DOHH2 (cell line): ENCODE data around the gene MAPK11.

Experiments
- H3F3A ChIP-seq: fragments of 200-600 bp; sonication (generic), shearing (Covaris generic); 2 replicates; pipeline ENCODE4 v1.6.0; 2016; ENCODE audit warnings: antibody characterized with exemption, mild to moderate bottlenecking; ENCODE audit not compliant: control insufficient read depth, insufficient read depth
- H3K27ac ChIP-seq: fragments of 200-600 bp; sonication (generic); 2 replicates; pipeline ENCODE4 v1.5.1; 2014; ENCODE audit warnings: low read depth, mild to moderate bottlenecking, low read length, moderate library complexity
- H3K27me3 ChIP-seq: fragments of 200-600 bp; sonication (generic); 2 replicates; pipeline ENCODE4 v1.6.1; 2014; ENCODE audit warnings: mild to moderate bottlenecking, low read length, mixed read lengths; ENCODE audit not compliant: control insufficient read depth
- H3K36me3 ChIP-seq: fragments of 200-600 bp; sonication (generic); 2 replicates; pipeline ENCODE4 v1.6.1; 2014; ENCODE audit warnings: mild to moderate bottlenecking, low read length, moderate library complexity, mixed read lengths; ENCODE audit not compliant: control insufficient read depth
- H3K4me1 ChIP-seq: fragments of 200-600 bp; sonication (generic); 2 replicates; pipeline ENCODE4 v1.6.1; 2014; ENCODE audit warnings: mild to moderate bottlenecking, low read length, mixed read lengths; ENCODE audit not compliant: control insufficient read depth
- H3K4me2 ChIP-seq: fragments of 200-600 bp; sonication (generic); 2 replicates; pipeline ENCODE4 v1.6.0; 2014; ENCODE audit warnings: mild to moderate bottlenecking, low read length, moderate library complexity
- H3K4me3 ChIP-seq: fragments of 200-600 bp; sonication (generic); 2 replicates; pipeline ENCODE4 v1.5.1; 2014; ENCODE audit warnings: mild to moderate bottlenecking, low read length, mixed read lengths
- H3K79me2 ChIP-seq: fragments of 200-600 bp; sonication (generic); 2 replicates; pipeline ENCODE4 v1.6.1; 2014; ENCODE audit warnings: mild to moderate bottlenecking, low read length, mixed read lengths; ENCODE audit not compliant: control insufficient read depth
- H3K9me2 ChIP-seq: fragments of 200-600 bp; sonication (generic); replicated peaks from 2 replicates; pipeline ENCODE4 v1.6.1; 2014; ENCODE audit warnings: mild to moderate bottlenecking, low read length, mixed read lengths; ENCODE audit not compliant: control insufficient read depth
- H3K9me3 ChIP-seq: fragments of 200-600 bp; sonication (generic); 2 replicates; pipeline ENCODE4 v1.6.1; 2014; ENCODE audit warnings: antibody characterized with exemption, low read length, mixed read lengths; ENCODE audit not compliant: control insufficient read depth, insufficient read depth
- H4K20me1 ChIP-seq: fragments of 200-600 bp; sonication (generic); 2 replicates; pipeline ENCODE4 v1.6.0; 2014; ENCODE audit warnings: low read depth, mild to moderate bottlenecking, antibody characterized with exemption, low read length, moderate library complexity; ENCODE audit not compliant: control insufficient read depth, insufficient read depth
- CTCF ChIP-seq: fragments of 200-600 bp; sonication (generic); IDR thresholded peaks from one replicate; pipeline ENCODE4 v1.5.1; 2014; ENCODE audit warnings: antibody characterized with exemption, mild to moderate bottlenecking, low read depth, low read length; ENCODE audit not compliant: poor library complexity, severe bottlenecking
- EZH2phosphoT487 ChIP-seq: fragments of 200-600 bp; sonication (generic); IDR thresholded peaks from 2 replicates; pipeline ENCODE4 v1.6.1; 2017; ENCODE audit warnings: borderline replicate concordance, mild to moderate bottlenecking, antibody characterized with exemption, low read length, moderate library complexity, mixed read lengths

The MAPK11 gene

GRCh38 chr22:50318356-50318697, 48.1 kb upstream of the MAPK11 start:
- Histone ChIP-seq H4K20me1 (no peaks in the 10 kb centered on the region), H3K4me1 (peaks cover 66% of the 10 kb centered on the region), H3K4me2 (peak overlapping the region; percentile 63), H3K27ac (peak overlapping the region; percentile 4; the same call in 1 of the 2 replicates), H3K79me2 (peaks cover 7% of the 10 kb centered on the region), H3F3A (peaks cover 10% of the 10 kb centered on the region), H3K9me3 (no peaks in the 10 kb centered on the region), H3K27me3 (no peaks in the 10 kb centered on the region), H3K36me3 (no peaks in the 10 kb centered on the region), H3K9me2 (no peaks in the 10 kb centered on the region), H3K4me3 (peak overlapping the region; percentile 40)
- TF ChIP-seq CTCF, result peak; percentile 35
- no peak for TF ChIP-seq EZH2phosphoT487

GRCh38 chr22:50317674-50318073, 47.5 kb upstream of the MAPK11 start:
- H3K4me2 ChIP-seq, result peak overlapping the region; percentile 63
- no peak overlapping the region for H3K27ac ChIP-seq
- no peaks in the 10 kb centered on the region for H3K9me2 ChIP-seq
- H3K36me3 ChIP-seq, result no peaks in the 10 kb centered on the region
- H3K4me1 ChIP-seq, result peaks cover 72% of the 10 kb centered on the region
- no peaks in the 10 kb centered on the region for H3K27me3 ChIP-seq
- H3K4me3 ChIP-seq, result no peak overlapping the region
- H3K9me3 ChIP-seq, result no peaks in the 10 kb centered on the region
- TF ChIP-seq CTCF (no peak), EZH2phosphoT487 (no peak)
- peaks cover 10% of the 10 kb centered on the region for H3F3A ChIP-seq
- peaks cover 10% of the 10 kb centered on the region for H3K79me2 ChIP-seq
- no peaks in the 10 kb centered on the region for H4K20me1 ChIP-seq

- H3K27me3 ChIP-seq, result no peaks in the 10 kb centered on the region
- H4K20me1 ChIP-seq, result no peaks in the 10 kb centered on the region
- H3K9me2 ChIP-seq, result no peaks in the 10 kb centered on the region
- H3K79me2 ChIP-seq, result peaks cover 10% of the 10 kb centered on the region
- H3K4me1 ChIP-seq, result peaks cover 76% of the 10 kb centered on the region
- no peaks in the 10 kb centered on the region for H3K36me3 ChIP-seq
- H3K27ac ChIP-seq, result no peak overlapping the region
- peak overlapping the region; percentile 63; the same call in 1 of the 2 replicates for H3K4me2 ChIP-seq
- H3K9me3 ChIP-seq, result no peaks in the 10 kb centered on the region
- peaks cover 10% of the 10 kb centered on the region for H3F3A ChIP-seq
- TF ChIP-seq CTCF (no peak), EZH2phosphoT487 (no peak)
- H3K4me3 ChIP-seq, result no peak overlapping the region
These were observed 47.0 kb upstream of the MAPK11 start for GRCh38 chr22:50317178-50317577.
